NOMO-1 treated with dmso at 0.1 percent for 144 hours (cell line): Measurements from ENCODE around the gene HSPB2.
"Not testable (repeated sequence)": the region's sequence is repeated elsewhere in the genome, so short reads cannot be mapped to it uniquely, and the experiment has no call there.

ENCODE experiments used
- DNase-seq: peaks from one replicate; lab custom pipeline; 2025; ENCODE audit not compliant: unreplicated experiment; lab: John Stamatoyannopoulos, UW

Gene HSPB2

GRCh38 chr11:111912535-111912934, at the start of gene HSPB2:
Gene HSPB2 (plus strand): TSS chr11:111912734. CDS start chr11:111912830, 96 bp downstream.
- DNase-seq, result no peak

- no peak for DNase-seq
Observed at GRCh38 chr11:111870113-111870512, 42.4 kb upstream of the HSPB2 start.

GRCh38 chr11:111870522-111870885, 42.0 kb upstream of the HSPB2 start:
- peak; percentile 19 for DNase-seq

- DNase-seq, result peak; percentile 43
Observed at GRCh38 chr11:111870886-111871692, 41.4 kb upstream of the HSPB2 start, which contains the start of gene ALG9. Gene ALG9 (minus strand): TSS chr11:111871581. CDS start chr11:111871482, 99 bp downstream.

- no peak for DNase-seq
Observed at GRCh38 chr11:111871693-111872161, 40.8 kb upstream of the HSPB2 start.

GRCh38 chr11:111878385-111878848, 34.1 kb upstream of the HSPB2 start:
- no peak for DNase-seq

- peak; percentile 98 for DNase-seq
Observed at GRCh38 chr11:111878849-111879636, 33.5 kb upstream of the HSPB2 start, which contains the start of the genes CFAP68 and FDXACB1. Gene CFAP68 (plus strand): TSS chr11:111879541. CDS start chr11:111879561, 20 bp downstream. Gene FDXACB1 (minus strand): TSS chr11:111879165. CDS start chr11:111879132, 33 bp downstream.

GRCh38 chr11:111879637-111879960, 32.9 kb upstream of the HSPB2 start:
- DNase-seq, result no peak

GRCh38 chr11:111882202-111882601, 30.3 kb upstream of the HSPB2 start:
- no peak for DNase-seq

- DNase-seq, result not testable (repeated sequence)
Observed at GRCh38 chr11:111885053-111885452, 27.5 kb upstream of the HSPB2 start.

- DNase-seq, result no peak
Observed at GRCh38 chr11:111886032-111886431, 26.5 kb upstream of the HSPB2 start.

GRCh38 chr11:111886844-111887243, 25.7 kb upstream of the HSPB2 start:
- DNase-seq, result no peak

GRCh38 chr11:111905411-111905810, 7.1 kb upstream of the HSPB2 start:
- DNase-seq, result no peak

GRCh38 chr11:111906680-111907079, 5.9 kb upstream of the HSPB2 start:
- DNase-seq, result no peak

GRCh38 chr11:111908639-111909305, 3.8 kb upstream of the HSPB2 start:
- DNase-seq, result no peak

GRCh38 chr11:111909378-111909777, 3.2 kb upstream of the HSPB2 start:
- DNase-seq, result no peak

GRCh38 chr11:111910676-111911562, 1.6 kb upstream of the HSPB2 start:
- no peak for DNase-seq

GRCh38 chr11:111911563-111912401, 752 bp upstream of the HSPB2 start, which contains the start of gene CRYAB:
Gene CRYAB (minus strand): TSS chr11:111911770. CDS start chr11:111911724, 46 bp downstream.
- DNase-seq, result no peak
